HepG2 (cell line): ENCODE data around the gene EXOSC9. TPM values are rescaled to one million over a fixed set of nuclear protein-coding genes. Genes with fewer than 3 reads are reported as not detected.

Source experiments
- AHR ChIP-seq: IDR thresholded peaks from 2 replicates; pipeline ENCODE4 v1.6.1; 2018; ENCODE audit warnings: missing genetic modification reagents, missing compliant biosample characterization
- CCDC6 ChIP-seq: sonication (generic); formaldehyde crosslinking; IDR thresholded peaks from 2 replicates; pipeline ENCODE4 v1.8.1; 2022; ENCODE audit warnings: mild to moderate bottlenecking, missing genetic modification reagents, moderate library complexity
- GLMP ChIP-seq: sonication (generic); formaldehyde crosslinking; IDR thresholded peaks from 2 replicates; pipeline ENCODE4 v1.9.0; 2021; ENCODE audit warnings: missing genetic modification reagents, mild to moderate bottlenecking, borderline replicate concordance
- LRRFIP1 ChIP-seq: sonication (generic); formaldehyde crosslinking; conservative IDR thresholded peaks from 2 replicates; pipeline ENCODE4 v1.4.0; 2020; ENCODE audit warnings: missing genetic modification reagents
- NFYB ChIP-seq: sonication (generic); formaldehyde crosslinking; IDR thresholded peaks from 2 replicates; pipeline ENCODE4 v1.4.0; 2020; ENCODE audit warnings: missing genetic modification reagents
- PHB2 ChIP-seq: fragments of 450-650 bp; IDR thresholded peaks from 2 replicates; pipeline ENCODE4 v1.6.1; 2018; ENCODE audit not compliant: partially characterized antibody
- POGZ ChIP-seq: sonication (generic); formaldehyde crosslinking; IDR thresholded peaks from 2 replicates; pipeline ENCODE4 v1.4.0; 2020; ENCODE audit warnings: mild to moderate bottlenecking, missing genetic modification reagents
- PTBP1 ChIP-seq: fragments of 200-400 bp; formaldehyde crosslinking; IDR thresholded peaks from 2 replicates; pipeline ENCODE4 v1.6.1; 2018; ENCODE audit warnings: low read length, low read depth; ENCODE audit not compliant: poor library complexity, severe bottlenecking
- RARA ChIP-seq: IDR thresholded peaks from 2 replicates; pipeline ENCODE4 v1.6.1; 2016; ENCODE audit warnings: missing genetic modification reagents, missing compliant biosample characterization
- RXRA ChIP-seq: sonication (generic); formaldehyde crosslinking; IDR thresholded peaks from 2 replicates; pipeline ENCODE4 v1.5.1; 2020; ENCODE audit warnings: missing genetic modification reagents
- SMYD3 ChIP-seq: sonication (generic); formaldehyde crosslinking; IDR thresholded peaks from 2 replicates; pipeline ENCODE4 v1.8.1; 2023; ENCODE audit warnings: mild to moderate bottlenecking, missing genetic modification reagents
- TGIF2 ChIP-seq: IDR thresholded peaks from 2 replicates; pipeline ENCODE4 v1.6.1; 2016; ENCODE audit warnings: control low read depth, missing compliant biosample characterization
- ZFP37 ChIP-seq: sonication (generic); formaldehyde crosslinking; IDR thresholded peaks from 2 replicates; pipeline ENCODE4 v1.4.0; 2020; ENCODE audit warnings: missing genetic modification reagents, borderline replicate concordance
- ZFP91 ChIP-seq: sonication (generic); formaldehyde crosslinking; IDR thresholded peaks from 2 replicates; pipeline ENCODE4 v1.9.0; 2022; ENCODE audit warnings: missing genetic modification reagents, mild to moderate bottlenecking, borderline replicate concordance
- ZFY ChIP-seq: sonication (generic); formaldehyde crosslinking; IDR thresholded peaks from 2 replicates; pipeline ENCODE4 v1.4.0; 2020; ENCODE audit warnings: missing genetic modification reagents
- ZKSCAN5 ChIP-seq: sonication (generic); formaldehyde crosslinking; IDR thresholded peaks from 2 replicates; pipeline ENCODE4 v1.5.1; 2020; ENCODE audit warnings: mild to moderate bottlenecking, missing genetic modification reagents
- ZNF260 ChIP-seq: sonication (generic); formaldehyde crosslinking; IDR thresholded peaks from 2 replicates; pipeline ENCODE4 v1.4.0; 2020; ENCODE audit warnings: missing genetic modification reagents, low read depth, mild to moderate bottlenecking, borderline replicate concordance
- ZNF264 ChIP-seq: sonication (generic); formaldehyde crosslinking; IDR thresholded peaks from 2 replicates; pipeline ENCODE4 v1.4.0; 2020; ENCODE audit warnings: missing genetic modification reagents
- ZNF776 ChIP-seq: sonication (generic); formaldehyde crosslinking; IDR thresholded peaks from 2 replicates; pipeline ENCODE4 v1.4.0; 2020; ENCODE audit warnings: mild to moderate bottlenecking, missing genetic modification reagents
- ZNF891 ChIP-seq: sonication (generic); formaldehyde crosslinking; IDR thresholded peaks from 2 replicates; pipeline ENCODE4 v1.5.0; 2020; ENCODE audit warnings: mild to moderate bottlenecking, missing genetic modification reagents
- polyA plus RNA-seq, 8 experiments: library from polyadenylated mRNA; depleted of rRNA in 3 of 8; stranded (reverse) in 7 of 8; unstranded in 1 of 8; fragments of >200 nt; fragmentation: Illumina TruSeq in 4 of 8; extraction: Trizol in 4 of 8; gene quantifications; 2 replicates each; pipeline versions ENCODE4 v1.2.1 to v1.2.3, GENCODE V29; 2011 to 2016; ENCODE audit warnings: low read depth in 4 of 8, missing spikeins in 1 of 8, mixed read lengths in 1 of 8; ENCODE audit not compliant: insufficient read depth in 1 of 8
- total RNA-seq, 5 experiments: library from RNA; depleted of rRNA; stranded (reverse); fragments of >200 nt; fragmentation: Illumina TruSeq; extraction: Trizol; gene quantifications; 2 replicates each; pipeline ENCODE4 v1.2.3, GENCODE V29; 2016; ENCODE audit warnings: low read depth in 1 of 5

EXOSC9 gene
- total and polyA plus RNA-seq, 2 of the 13 experiments (the other 11 are each of a cell fraction or from before 2014, with no cell fraction given) = 26.0 to 48.0 TPM

- peak; percentile 95 for TF ChIP-seq POGZ (CRISPR knock-in tag)
- TF ChIP-seq ZNF264 = peak; percentile 66
- TF ChIP-seq ZNF260 (CRISPR knock-in tag) = no peak
- TF ChIP-seq ZKSCAN5 (CRISPR knock-in tag) = no peak
- peak; percentile 69; the same call in 1 of the 2 replicates for TF ChIP-seq ZFP37
- 0 out of 2 replicates have a peak, but pooled peaks have one; percentile 31 for TF ChIP-seq ZNF891 (CRISPR knock-in tag)
- TF ChIP-seq PHB2 = no peak
- TF ChIP-seq TGIF2 = no peak
- peak; percentile 76 for TF ChIP-seq ZFP91 (CRISPR knock-in tag)
- TF ChIP-seq ZNF776 = no peak
- TF ChIP-seq SMYD3 (CRISPR knock-in tag) = no peak
- peak; percentile 44; the same call in 1 of the 2 replicates for TF ChIP-seq RXRA (CRISPR knock-in tag)
- peak; percentile 26; the same call in 1 of the 2 replicates for TF ChIP-seq NFYB
- TF ChIP-seq GLMP (CRISPR knock-in tag) = no peak
- no peak for TF ChIP-seq LRRFIP1 (CRISPR knock-in tag)
- no peak for TF ChIP-seq AHR (CRISPR knock-in tag)
- peak; percentile 94 for TF ChIP-seq ZFY (CRISPR knock-in tag)
- no peak for TF ChIP-seq PTBP1
- TF ChIP-seq CCDC6 (CRISPR knock-in tag) = no peak; the same call in 1 of the 2 replicates
- peak; percentile 39; the same call in 1 of the 2 replicates for TF ChIP-seq RARA (CRISPR knock-in tag)
Observed at GRCh38 chr4:121800961-121801714, at the start of gene EXOSC9 (continued).
